Mesothelial cell of epicardium (in vitro differentiated cells): Measurements from ENCODE around the gene TOR3A. TPM values are rescaled to one million over a fixed set of nuclear protein-coding genes. Genes with fewer than 3 reads are reported as not detected.

Experiments used
- DNase-seq, 2 experiments: peaks; one replicate each; pipeline ENCODE4 v3.0.0; 2021; ENCODE audit warnings: low spot score in 2 of 2; ENCODE audit not compliant: unreplicated experiment in 2 of 2
- H3K27ac Mint-ChIP-seq: 2 replicates; pipeline ENCODE4 v1.8.0; 2021; ENCODE audit warnings: mixed read lengths
- H3K27me3 Mint-ChIP-seq: 2 replicates; pipeline ENCODE4 v1.8.0; 2021; ENCODE audit warnings: low read depth, mixed read lengths
- H3K36me3 Mint-ChIP-seq: 2 replicates; pipeline ENCODE4 v1.8.0; 2021; ENCODE audit warnings: mixed read lengths
- H3K4me1 Mint-ChIP-seq: 2 replicates; pipeline ENCODE4 v1.8.0; 2021; ENCODE audit warnings: mixed read lengths
- H3K4me3 Mint-ChIP-seq: 2 replicates; pipeline ENCODE4 v1.8.0; 2021; ENCODE audit warnings: mild to moderate bottlenecking, moderate library complexity, mixed read lengths
- H3K9me3 Mint-ChIP-seq: 2 replicates; pipeline ENCODE4 v1.8.0; 2021; ENCODE audit warnings: mixed read lengths
- total RNA-seq: library from RNA; stranded (reverse); gene quantifications from 3 replicates; pipeline ENCODE4 v1.2.1, GENCODE V29; 2021
- TF ChIP-seq, protein P1 (sequence below): fragments of 200-600 bp; sonication (generic); IDR thresholded peaks from one replicate; pipeline ENCODE4 v1.5.0; 2021; ENCODE audit warnings: antibody characterized with exemption; ENCODE audit not compliant: unreplicated experiment

The TOR3A gene
- total RNA-seq, 1 donor from 2014 or later, result 16.5 TPM

- peaks cover 12% of the 10 kb centered on the region for H3K4me1 Mint-ChIP-seq
- no peak overlapping the region for H3K4me3 Mint-ChIP-seq
- H3K27me3 Mint-ChIP-seq, result no peaks in the 10 kb centered on the region
- H3K36me3 Mint-ChIP-seq, result peaks cover 15% of the 10 kb centered on the region
- TF ChIP-seq, protein P1, sequence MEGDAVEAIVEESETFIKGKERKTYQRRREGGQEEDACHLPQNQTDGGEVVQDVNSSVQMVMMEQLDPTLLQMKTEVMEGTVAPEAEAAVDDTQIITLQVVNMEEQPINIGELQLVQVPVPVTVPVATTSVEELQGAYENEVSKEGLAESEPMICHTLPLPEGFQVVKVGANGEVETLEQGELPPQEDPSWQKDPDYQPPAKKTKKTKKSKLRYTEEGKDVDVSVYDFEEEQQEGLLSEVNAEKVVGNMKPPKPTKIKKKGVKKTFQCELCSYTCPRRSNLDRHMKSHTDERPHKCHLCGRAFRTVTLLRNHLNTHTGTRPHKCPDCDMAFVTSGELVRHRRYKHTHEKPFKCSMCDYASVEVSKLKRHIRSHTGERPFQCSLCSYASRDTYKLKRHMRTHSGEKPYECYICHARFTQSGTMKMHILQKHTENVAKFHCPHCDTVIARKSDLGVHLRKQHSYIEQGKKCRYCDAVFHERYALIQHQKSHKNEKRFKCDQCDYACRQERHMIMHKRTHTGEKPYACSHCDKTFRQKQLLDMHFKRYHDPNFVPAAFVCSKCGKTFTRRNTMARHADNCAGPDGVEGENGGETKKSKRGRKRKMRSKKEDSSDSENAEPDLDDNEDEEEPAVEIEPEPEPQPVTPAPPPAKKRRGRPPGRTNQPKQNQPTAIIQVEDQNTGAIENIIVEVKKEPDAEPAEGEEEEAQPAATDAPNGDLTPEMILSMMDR, result no peak
- DNase-seq, result no peak
- H3K9me3 Mint-ChIP-seq, result peaks cover 7% of the 10 kb centered on the region
- H3K27ac Mint-ChIP-seq, result peak overlapping the region; percentile 30
These were observed 59.9 kb downstream of the TOR3A start for GRCh38 chr1:179141592-179142251.

DNA sequence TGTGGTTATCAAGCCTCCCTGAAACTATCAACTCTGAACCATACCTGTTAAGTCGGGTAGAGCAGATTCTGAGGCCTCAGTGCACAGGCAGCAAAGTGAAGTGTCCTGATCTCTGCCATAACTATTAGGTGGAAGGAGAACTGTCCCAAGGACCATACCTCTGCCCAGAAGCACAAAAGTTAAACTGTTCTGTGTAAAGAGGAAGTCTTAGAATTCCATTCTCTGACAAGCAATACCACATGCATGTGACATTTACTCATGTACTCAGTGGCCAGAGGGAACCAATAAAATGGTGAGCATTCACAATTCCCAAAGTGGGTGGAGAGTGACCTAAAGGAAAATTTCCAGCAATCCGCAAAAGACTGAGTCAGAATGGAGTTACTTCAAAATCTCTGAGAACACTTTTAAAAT is 61.0 kb downstream of the TOR3A start:
- Mint-ChIP-seq H3K9me3 (peaks cover 7% of the 10 kb centered on the region), H3K27ac (peak overlapping the region; percentile 65), H3K4me3 (no peak overlapping the region), H3K4me1 (peaks cover 12% of the 10 kb centered on the region), H3K36me3 (peaks cover 19% of the 10 kb centered on the region), H3K27me3 (no peaks in the 10 kb centered on the region)
- TF ChIP-seq, protein P1, result no peak
- no peak for DNase-seq

DNA sequence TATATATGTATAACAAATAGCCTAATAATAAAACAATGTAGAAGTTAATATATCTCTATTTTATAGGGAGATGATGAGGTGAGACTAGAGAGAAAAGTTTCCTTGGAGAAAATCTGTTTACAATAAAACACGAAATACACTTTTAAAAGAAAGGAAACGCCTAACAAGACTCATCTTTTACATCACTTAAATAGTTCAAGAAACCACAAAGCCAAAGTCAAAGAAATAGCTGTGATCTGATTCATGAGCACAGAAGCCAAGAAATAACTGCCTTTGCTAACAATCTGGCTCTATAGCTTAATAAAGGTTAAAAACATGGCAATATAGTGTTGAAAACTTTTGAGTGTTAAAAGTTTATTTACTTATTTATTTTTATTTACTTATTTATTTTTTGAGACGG is 61.5 kb downstream of the TOR3A start:
- Mint-ChIP-seq H3K36me3 (peaks cover 22% of the 10 kb centered on the region), H3K27me3 (no peaks in the 10 kb centered on the region), H3K4me1 (peaks cover 12% of the 10 kb centered on the region), H3K27ac (no peak overlapping the region), H3K9me3 (peaks cover 7% of the 10 kb centered on the region), H3K4me3 (no peak overlapping the region)
- TF ChIP-seq, protein P1, result no peak
- DNase-seq, result no peak

DNA sequence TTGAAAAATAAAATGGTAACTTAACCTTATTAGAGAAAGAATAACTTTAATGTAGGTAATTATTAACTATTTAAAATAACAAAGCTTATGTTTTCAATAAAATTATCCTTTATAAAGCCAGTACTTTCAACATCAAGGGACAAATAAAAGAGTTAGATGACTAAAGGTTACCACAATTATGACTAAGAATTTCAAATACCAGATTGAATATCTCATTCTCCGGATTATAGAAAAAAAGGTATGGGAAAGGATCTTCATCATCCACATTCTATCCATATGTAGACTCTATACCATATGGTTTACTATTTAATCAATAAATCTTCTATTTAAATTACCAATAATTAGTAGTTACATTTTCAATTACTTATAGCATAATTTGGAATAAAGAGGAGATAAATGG is 62.8 kb downstream of the TOR3A start:
- TF ChIP-seq, protein P1, result no peak
- no peak overlapping the region for H3K27ac Mint-ChIP-seq
- H3K4me3 Mint-ChIP-seq, result no peak overlapping the region
- H3K4me1 Mint-ChIP-seq, result peaks cover 12% of the 10 kb centered on the region
- no peak for DNase-seq
- H3K9me3 Mint-ChIP-seq, result peaks cover 12% of the 10 kb centered on the region
- peaks cover 24% of the 10 kb centered on the region for H3K36me3 Mint-ChIP-seq
- H3K27me3 Mint-ChIP-seq, result no peaks in the 10 kb centered on the region

GRCh38 chr1:179145521-179145920 is 63.7 kb downstream of the TOR3A start:
- Mint-ChIP-seq H3K27me3 (no peaks in the 10 kb centered on the region), H3K4me1 (peaks cover 12% of the 10 kb centered on the region), H3K27ac (no peak overlapping the region), H3K9me3 (peaks cover 10% of the 10 kb centered on the region), H3K4me3 (no peak overlapping the region), H3K36me3 (peaks cover 24% of the 10 kb centered on the region)
- no peak for DNase-seq
- TF ChIP-seq, protein P1, result no peak

Other genes with a start within 250 kb of the TOR3A start
- gene ANGPTL1, start 211.0 kb upstream of the TOR3A start, total RNA-seq, result 0.67 to 0.80 TPM (median 0.72 TPM) in 3 replicates
- gene FAM20B, start 56.2 kb upstream of the TOR3A start, total RNA-seq, result 49.5 to 56.8 TPM (median 52.2 TPM) in 3 replicates
- gene ABL2, start 147.6 kb downstream of the TOR3A start, total RNA-seq, result 22.5 to 23.7 TPM (median 22.7 TPM) in 3 replicates
- 25.6 to 28.8 TPM (median 27.8 TPM) in 3 replicates for gene SOAT1, start 211.7 kb downstream of the TOR3A start, total RNA-seq